Measurements from ENCODE around the gene MYRF. TPM values are rescaled to one million over a fixed set of nuclear protein-coding genes. Genes with fewer than 3 reads are reported as not detected.

The MYRF gene
- total RNA-seq, 2 experiments from 2014 or later, result 0.25 to 0.57 TPM

GRCh38 chr11:61816736-61817455 lies 64.5 kb downstream of the MYRF start, which contains the start of gene FADS1:
TSS of gene FADS1 (minus strand) at chr11:61817003. CDS start at chr11:61816929, 74 bp downstream.
- DNase-seq (peak; percentile 92), ATAC-seq (peak; percentile 67)
- H3K36me3 Mint-ChIP-seq (ENCODE audit: low read depth), result peaks cover 19% of the 10 kb centered on the region
- peaks cover 7% of the 10 kb centered on the region for H3K4me1 Mint-ChIP-seq
- peaks cover 25% of the 10 kb centered on the region for H3K27me3 Mint-ChIP-seq
- peak within 1 kb of the TSS; percentile 89 for H3K4me3 Mint-ChIP-seq
- CTCF ChIA-PET, result interaction anchor here (1.4 to 10.1 kb wide), 3 partner anchors 12 to 26 kb away, joined by 3 to 115 read pairs (median 8); partner anchors contain the start of genes FADS2, FEN1 and TMEM258
- POLR2A ChIA-PET, result no interaction called here
- H3K9me3 Mint-ChIP-seq (ENCODE audit: low read depth), result no peaks in the 10 kb centered on the region
- H3K27ac Mint-ChIP-seq, result peak within 1 kb of the TSS; percentile 80
- intact Hi-C loops (cut with DNase I, micrococcal nuclease), result loop anchor here (1.0 to 2.0 kb wide), 6 partner anchors 10 to 150 kb away; partner anchors contain the start of genes FEN1 (in 2 of the 2), TMEM258 (in 2 of the 2), FADS3 (in 1 of the 2) and FTH1 (in 1 of the 2)

- Mint-ChIP-seq H3K27me3 (peaks cover 25% of the 10 kb centered on the region), H3K9me3 (ENCODE audit: low read depth) (no peaks in the 10 kb centered on the region), H3K4me1 (peaks cover 7% of the 10 kb centered on the region), H3K27ac (no peak overlapping the region), H3K36me3 (ENCODE audit: low read depth) (peaks cover 14% of the 10 kb centered on the region), H3K4me3 (peak overlapping the region; percentile 89)
- CTCF ChIA-PET, result interaction anchor here (0.9 to 10.1 kb wide), 6 partner anchors 11 to 290 kb away, joined by 3 to 115 read pairs (median 4); partner anchors contain the start of genes FADS2, FEN1 and TMEM258
- no peak for ATAC-seq
- no peak for DNase-seq
- POLR2A ChIA-PET, result no interaction called here
- intact Hi-C loops (cut with DNase I, micrococcal nuclease), result loop anchor here (1.0 to 2.0 kb wide), 3 partner anchors 10 to 73 kb away; partner anchors contain the start of genes FADS3 (in 1 of the 2), FEN1 (in 1 of the 2) and TMEM258 (in 1 of the 2)
These were observed 65.2 kb downstream of the MYRF start for GRCh38 chr11:61817471-61818202.

- Mint-ChIP-seq H3K4me3 (no peak overlapping the region), H3K36me3 (ENCODE audit: low read depth) (peaks cover 4% of the 10 kb centered on the region), H3K9me3 (ENCODE audit: low read depth) (no peaks in the 10 kb centered on the region), H3K27ac (no peak overlapping the region), H3K4me1 (peaks cover 3% of the 10 kb centered on the region), H3K27me3 (peaks cover 18% of the 10 kb centered on the region)
- ChIA-PET POLR2A (no interaction called here), CTCF (interaction anchor here (1.2 to 1.5 kb wide), 2 partner anchors 23 to 31 kb away, joined by 3 to 6 read pairs; no protein-coding TSS in a partner anchor)
- no peak for DNase-seq
- ATAC-seq, result no peak
- intact Hi-C loops (cut with DNase I, micrococcal nuclease), result no loop called here
These were observed 67.7 kb downstream of the MYRF start for GRCh38 chr11:61820174-61820573.

GRCh38 chr11:61826930-61827570 lies 74.6 kb downstream of the MYRF start:
- H3K9me3 Mint-ChIP-seq (ENCODE audit: low read depth), result no peaks in the 10 kb centered on the region
- CTCF ChIA-PET, result interaction anchor here (1.3 kb wide), 1 partner anchor 11 kb away, joined by 3 read pairs; no protein-coding TSS in a partner anchor
- H3K4me3 Mint-ChIP-seq, result peak overlapping the region; percentile 84
- peak; percentile 26 for DNase-seq
- peaks cover 12% of the 10 kb centered on the region for H3K4me1 Mint-ChIP-seq
- POLR2A ChIA-PET, result no interaction called here
- intact Hi-C loops (cut with DNase I, micrococcal nuclease), result loop anchor here in 1 of 2 experiments (1.0 kb wide), 2 partner anchors 10 to 35 kb away; partner anchors contain the start of genes FADS1, FEN1 and TMEM258
- H3K27ac Mint-ChIP-seq, result peak overlapping the region; percentile 63
- H3K36me3 Mint-ChIP-seq (ENCODE audit: low read depth), result peaks cover 8% of the 10 kb centered on the region
- ATAC-seq, result no peak
- peaks cover 37% of the 10 kb centered on the region for H3K27me3 Mint-ChIP-seq

- CTCF ChIA-PET, result interaction anchor here (0.6 to 2.0 kb wide), 4 partner anchors 10 to 512 kb away, joined by 3 to 8 read pairs (median 6); partner anchors contain the start of gene FADS1
- intact Hi-C loops (cut with DNase I, micrococcal nuclease), result loop anchor here in 1 of 2 experiments (1.0 kb wide), 2 partner anchors 10 to 35 kb away; partner anchors contain the start of genes FADS1, FEN1 and TMEM258
- Mint-ChIP-seq H3K4me1 (peaks cover 12% of the 10 kb centered on the region), H3K36me3 (ENCODE audit: low read depth) (peaks cover 8% of the 10 kb centered on the region), H3K9me3 (ENCODE audit: low read depth) (no peaks in the 10 kb centered on the region), H3K27me3 (peaks cover 40% of the 10 kb centered on the region), H3K4me3 (peak within 1 kb of the TSS; percentile 84), H3K27ac (peak within 1 kb of the TSS; percentile 74)
- DNase-seq (peak; percentile 90), ATAC-seq (peak; percentile 86)
- POLR2A ChIA-PET, result no interaction called here
These were observed 75.3 kb downstream of the MYRF start, which contains the start of gene FADS2 for GRCh38 chr11:61827571-61828378. TSS of gene FADS2 (plus strand) at chr11:61828300. CDS start at chr11:61828391, 91 bp downstream.

- peaks cover 14% of the 10 kb centered on the region for H3K4me1 Mint-ChIP-seq
- H3K27me3 Mint-ChIP-seq, result peaks cover 40% of the 10 kb centered on the region
- ChIA-PET CTCF (interaction anchor here (1.0 to 2.0 kb wide), 4 partner anchors 11 to 36 kb away, joined by 4 to 8 read pairs (median 6); partner anchors contain the start of genes FADS1 and FEN1), POLR2A (no interaction called here)
- peak overlapping the region; percentile 74 for H3K27ac Mint-ChIP-seq
- DNase-seq (no peak), ATAC-seq (no peak)
- H3K4me3 Mint-ChIP-seq, result peak overlapping the region; percentile 84
- H3K9me3 Mint-ChIP-seq (ENCODE audit: low read depth), result no peaks in the 10 kb centered on the region
- H3K36me3 Mint-ChIP-seq (ENCODE audit: low read depth), result peaks cover 8% of the 10 kb centered on the region
- intact Hi-C loops (cut with DNase I, micrococcal nuclease), result no loop called here
These were observed 75.9 kb downstream of the MYRF start for GRCh38 chr11:61828379-61828628.

GRCh38 chr11:61828629-61829407 lies 76.4 kb downstream of the MYRF start:
- peak overlapping the region; percentile 74 for H3K27ac Mint-ChIP-seq
- peaks cover 19% of the 10 kb centered on the region for H3K4me1 Mint-ChIP-seq
- ATAC-seq (peak; percentile 48), DNase-seq (peak; percentile 64)
- POLR2A ChIA-PET, result interaction anchor here (1.0 to 1.2 kb wide), 2 partner anchors 14 to 21 kb away, joined by 3 to 4 read pairs; no protein-coding TSS in a partner anchor
- peaks cover 13% of the 10 kb centered on the region for H3K36me3 Mint-ChIP-seq (ENCODE audit: low read depth)
- CTCF ChIA-PET, result interaction anchor here (0.6 to 2.0 kb wide), 10 partner anchors 11 to 531 kb away, joined by 3 to 8 read pairs (median 4); partner anchors contain the start of genes FADS1 and FEN1
- peaks cover 40% of the 10 kb centered on the region for H3K27me3 Mint-ChIP-seq
- H3K4me3 Mint-ChIP-seq, result peak overlapping the region; percentile 84
- no peaks in the 10 kb centered on the region for H3K9me3 Mint-ChIP-seq (ENCODE audit: low read depth)
- intact Hi-C loops (cut with DNase I, micrococcal nuclease), result no loop called here

- Mint-ChIP-seq H3K4me1 (peaks cover 29% of the 10 kb centered on the region), H3K36me3 (ENCODE audit: low read depth) (peaks cover 14% of the 10 kb centered on the region), H3K27me3 (peaks cover 38% of the 10 kb centered on the region), H3K27ac (no peak overlapping the region), H3K9me3 (ENCODE audit: low read depth) (no peaks in the 10 kb centered on the region), H3K4me3 (peak overlapping the region; percentile 84)
- ChIA-PET CTCF (interaction anchor here (0.5 to 2.0 kb wide), 4 partner anchors 12 to 251 kb away, joined by 3 to 8 read pairs (median 4); partner anchors contain the start of genes FADS1 and FEN1), POLR2A (interaction anchor here (1.0 to 1.2 kb wide), 2 partner anchors 15 to 22 kb away, joined by 3 to 4 read pairs; no protein-coding TSS in a partner anchor)
- DNase-seq (no peak), ATAC-seq (no peak)
- intact Hi-C loops (cut with DNase I, micrococcal nuclease), result no loop called here
These were observed 77.4 kb downstream of the MYRF start for GRCh38 chr11:61829806-61830205.

- Mint-ChIP-seq H3K9me3 (ENCODE audit: low read depth) (no peaks in the 10 kb centered on the region), H3K4me1 (peaks cover 33% of the 10 kb centered on the region), H3K36me3 (ENCODE audit: low read depth) (peaks cover 14% of the 10 kb centered on the region), H3K4me3 (peak overlapping the region; percentile 1), H3K27ac (no peak overlapping the region), H3K27me3 (peaks cover 38% of the 10 kb centered on the region)
- intact Hi-C loops (cut with DNase I, micrococcal nuclease), result no loop called here
- ChIA-PET CTCF (interaction anchor here (0.5 to 1.7 kb wide), 4 partner anchors 9 to 532 kb away, joined by 3 to 4 read pairs (median 3); partner anchors contain the start of gene FEN1), POLR2A (interaction anchor here (0.7 kb wide), 1 partner anchor 9 kb away, joined by 4 read pairs; no protein-coding TSS in a partner anchor)
- ATAC-seq, result no peak
- no peak for DNase-seq
These were observed 78.0 kb downstream of the MYRF start for GRCh38 chr11:61830237-61831105.

Measured in activated CD4-positive, alpha-beta T cell treated with anti-CD3 and anti-CD28 coated beads for 36 hours (primary cell).